ENCODE data around the gene LSM14A.
"Not testable (repeated sequence)": the region's sequence is repeated elsewhere in the genome, so short reads cannot be mapped to it uniquely, and the experiment has no call there.

Gene LSM14A

DNA sequence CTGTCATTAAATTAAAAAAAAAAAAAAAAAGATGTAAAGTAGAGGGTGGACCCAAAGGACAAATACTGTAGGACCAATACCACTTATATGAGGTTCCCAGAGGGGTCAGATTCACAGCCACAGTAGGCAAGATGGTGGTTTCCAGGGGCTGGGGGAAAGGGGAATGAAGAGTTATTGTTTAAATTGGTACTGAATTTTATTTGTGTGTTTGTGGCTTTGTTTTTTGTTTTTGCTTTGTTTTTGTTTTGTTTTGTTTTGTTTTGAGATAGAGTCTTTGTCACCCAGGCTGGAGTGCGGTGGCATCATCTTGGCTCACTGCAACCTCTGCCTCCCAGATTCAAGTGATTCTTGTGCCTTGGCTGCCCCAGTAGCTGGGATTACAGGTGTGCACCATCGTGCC is 17.9 kb upstream of the LSM14A start:
- Histone ChIP-seq H3K4me3 (no peak overlapping the region), H3K27ac (no peak overlapping the region)

DNA sequence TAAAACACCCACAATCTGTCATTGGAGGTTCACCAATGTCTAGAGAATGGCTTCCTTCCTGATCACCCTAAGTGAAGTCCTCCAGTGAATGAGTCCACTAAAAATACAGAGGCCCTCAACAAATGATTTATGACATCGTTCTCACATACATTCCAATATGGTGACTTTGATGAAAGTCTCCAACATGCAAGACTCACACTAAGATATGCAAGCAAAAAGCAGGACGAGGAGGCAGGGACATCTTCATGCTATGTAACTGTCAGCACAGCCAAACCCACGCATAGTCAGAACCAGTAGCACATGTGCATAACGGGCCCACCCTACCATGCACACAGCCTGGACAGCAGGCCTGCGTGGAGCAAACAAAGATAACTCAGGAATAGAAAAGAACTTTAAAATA is 16.6 kb upstream of the LSM14A start:
- Histone ChIP-seq H3K4me3 (no peak overlapping the region), H3K27ac (no peak overlapping the region)

DNA sequence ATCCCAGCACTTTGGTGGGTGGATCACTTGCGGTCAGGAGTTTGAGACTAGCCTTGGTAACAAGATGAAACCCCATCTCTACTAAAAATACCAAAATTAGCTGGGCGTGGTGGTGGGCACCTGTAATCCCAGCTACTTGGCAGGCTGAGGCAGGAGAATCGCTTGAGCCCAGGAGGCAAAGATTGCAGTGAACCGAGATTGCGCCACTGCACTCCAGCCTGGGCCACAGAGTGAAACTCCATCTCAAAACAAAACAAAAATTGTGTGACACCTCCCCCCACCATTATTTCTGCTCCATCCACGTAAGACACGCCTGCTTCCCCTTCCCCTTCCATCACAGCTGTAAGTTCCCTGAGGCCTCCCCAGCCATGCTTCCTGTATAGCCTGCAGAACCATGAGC is 13.3 kb upstream of the LSM14A start:
- not testable (repeated sequence) for H3K27ac ChIP-seq, H3K4me3 ChIP-seq

DNA sequence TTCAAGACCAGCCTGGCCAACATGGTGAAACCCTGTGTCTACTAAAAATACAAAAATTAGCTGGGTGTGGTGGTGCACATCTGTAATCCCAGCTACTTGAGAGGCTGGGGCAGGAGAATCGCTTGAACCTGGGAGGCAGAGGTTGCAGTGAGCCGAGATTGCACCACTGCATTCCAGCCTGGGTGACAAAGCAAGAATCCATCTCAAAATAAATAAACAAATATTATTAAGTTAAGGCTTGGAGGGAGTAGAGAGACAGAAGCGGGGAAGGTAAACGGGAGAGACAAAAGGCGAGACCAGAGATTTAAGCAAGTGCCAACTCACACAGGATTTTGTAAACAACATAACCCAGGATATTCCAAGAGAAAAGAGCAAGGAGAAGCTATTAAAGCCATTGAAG is 12.8 kb upstream of the LSM14A start:
- H3K4me3 ChIP-seq, H3K27ac ChIP-seq: not testable (repeated sequence)

GRCh38 chr19:34161902-34162301 is 10.4 kb upstream of the LSM14A start:
- H3K27ac ChIP-seq, H3K4me3 ChIP-seq: not testable (repeated sequence)

- Histone ChIP-seq H3K4me3 (no peak overlapping the region), H3K27ac (no peak overlapping the region)
Observed at GRCh38 chr19:34165295-34165738, 7.0 kb upstream of the LSM14A start.

GRCh38 chr19:34169475-34170199 is 2.7 kb upstream of the LSM14A start:
- H3K27ac ChIP-seq, H3K4me3 ChIP-seq: not testable (repeated sequence)

DNA sequence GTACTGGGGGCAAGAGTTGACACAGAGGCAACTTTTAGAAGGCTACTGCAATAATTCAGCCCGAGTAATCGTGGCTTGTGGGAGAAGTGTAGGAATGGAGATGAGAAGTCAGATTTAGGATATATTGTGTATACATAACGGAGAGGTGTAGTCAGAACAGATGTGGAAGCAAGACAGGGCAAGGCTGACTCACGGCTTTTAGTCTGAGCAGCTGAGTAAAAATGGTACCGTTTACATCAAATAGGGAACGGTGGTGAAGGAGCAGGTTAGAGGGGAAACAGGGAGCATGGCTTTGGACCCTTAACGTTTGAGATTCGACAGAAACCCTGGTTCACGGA is 796 bp upstream of the LSM14A start:
- H3K27ac ChIP-seq: peak overlapping the region; percentile 93 to 100 (median 99)
- H3K4me3 ChIP-seq: peak overlapping the region; percentile 78 to 99 (median 91)

- H3K27ac ChIP-seq: peak overlapping the region; percentile 93 to 100 (median 99)
- H3K4me3 ChIP-seq: peak overlapping the region; percentile 78 to 99 (median 91)
Observed at GRCh38 chr19:34172661-34173192, 423 bp downstream of the LSM14A start.

DNA sequence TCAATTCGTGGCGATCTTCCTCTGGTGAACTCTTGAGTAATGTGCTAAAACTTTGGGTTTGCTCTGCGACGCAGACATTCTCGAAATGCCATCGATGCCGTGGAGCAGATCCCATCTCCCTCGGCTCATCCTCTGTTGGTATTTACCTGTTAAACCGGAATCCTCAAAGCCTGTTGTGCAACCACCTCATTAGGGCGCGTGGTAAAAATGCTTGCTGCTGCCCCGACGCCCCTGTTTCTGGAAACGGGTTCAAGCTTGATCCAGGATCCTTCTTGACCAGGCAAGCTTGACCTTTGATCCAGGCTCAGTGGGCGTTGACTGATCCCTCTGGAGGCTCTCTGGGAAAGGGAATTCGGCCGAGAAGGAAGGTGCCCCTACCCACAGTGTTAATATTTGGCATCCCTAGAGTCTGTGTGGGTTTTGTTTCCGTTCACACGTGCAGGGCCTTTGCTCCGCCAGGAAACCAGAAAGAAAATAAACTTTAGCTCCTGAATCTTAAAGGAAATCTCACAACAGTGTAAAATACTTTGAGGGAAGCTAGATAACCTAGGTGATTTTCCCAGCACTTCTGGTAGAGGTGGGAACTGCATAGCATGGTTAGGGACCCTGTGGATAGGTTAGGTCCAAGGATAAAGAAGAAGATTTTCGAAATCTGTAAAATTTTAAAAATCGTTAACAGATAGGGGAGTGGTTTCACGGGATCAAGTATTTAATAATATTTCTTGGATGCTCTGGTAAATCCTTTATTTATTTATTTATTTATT is 1.1 kb downstream of the LSM14A start:
- H3K4me3 ChIP-seq: peak overlapping the region; percentile 78 to 99 (median 91)
- H3K27ac ChIP-seq: peak overlapping the region in 20 of 21 experiments; percentile 93 to 100 (median 99)

DNA sequence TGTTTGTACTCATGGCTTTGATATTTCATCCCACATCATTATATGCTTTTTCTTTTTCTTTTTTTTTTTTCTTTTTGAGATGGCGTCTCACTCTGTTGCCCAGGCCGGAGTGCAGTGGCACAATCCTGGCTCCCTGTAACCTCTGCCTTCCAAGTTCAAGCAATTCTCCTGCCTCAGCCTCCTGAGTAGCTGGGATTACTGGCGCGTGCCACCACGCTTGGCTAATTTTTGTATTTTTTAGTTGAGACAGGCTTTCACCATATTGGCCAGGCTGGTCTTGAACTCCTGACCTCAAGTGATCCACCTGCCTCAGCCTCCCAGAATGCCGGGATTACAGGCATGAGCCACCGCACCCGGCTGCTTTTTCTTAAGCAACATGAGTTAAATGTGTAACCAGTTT is 2.9 kb downstream of the LSM14A start:
- not testable (repeated sequence) for H3K27ac ChIP-seq, H3K4me3 ChIP-seq

GRCh38 chr19:34176581-34176980 is 4.3 kb downstream of the LSM14A start:
- H3K4me3 ChIP-seq: no peak overlapping the region
- H3K27ac ChIP-seq: no peak overlapping the region

- no peak overlapping the region for H3K4me3 ChIP-seq
- peak overlapping the region in 1 of 21 experiments; percentile 24 for H3K27ac ChIP-seq
Observed at GRCh38 chr19:34178274-34178610, 5.9 kb downstream of the LSM14A start.

GRCh38 chr19:34179066-34179465 is 6.8 kb downstream of the LSM14A start:
- H3K4me3 ChIP-seq: no peak overlapping the region
- no peak overlapping the region for H3K27ac ChIP-seq

- Histone ChIP-seq H3K27ac (no peak overlapping the region), H3K4me3 (no peak overlapping the region)
Observed at GRCh38 chr19:34180273-34180672, 8.0 kb downstream of the LSM14A start.

DNA sequence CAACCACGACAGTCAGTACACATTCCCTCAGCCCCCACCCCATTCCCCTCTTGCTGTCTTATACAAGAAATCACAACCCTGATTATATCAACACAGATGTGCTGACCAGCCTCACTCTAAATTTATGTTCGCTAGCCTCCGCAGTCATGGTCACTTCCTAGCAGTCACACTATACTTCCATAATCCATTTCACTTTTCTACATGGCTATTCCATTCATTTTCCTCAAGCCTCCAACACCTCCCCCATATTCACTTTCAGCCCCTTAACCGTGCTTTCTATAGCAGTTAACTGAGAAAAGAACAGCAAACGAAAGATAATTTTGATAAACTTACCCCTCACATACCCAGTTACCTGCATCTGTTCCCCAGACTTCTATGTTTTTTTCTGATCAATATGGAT is 8.4 kb downstream of the LSM14A start:
- no peak overlapping the region for H3K4me3 ChIP-seq
- H3K27ac ChIP-seq: peak overlapping the region in 1 of 21 experiments; percentile 17

DNA sequence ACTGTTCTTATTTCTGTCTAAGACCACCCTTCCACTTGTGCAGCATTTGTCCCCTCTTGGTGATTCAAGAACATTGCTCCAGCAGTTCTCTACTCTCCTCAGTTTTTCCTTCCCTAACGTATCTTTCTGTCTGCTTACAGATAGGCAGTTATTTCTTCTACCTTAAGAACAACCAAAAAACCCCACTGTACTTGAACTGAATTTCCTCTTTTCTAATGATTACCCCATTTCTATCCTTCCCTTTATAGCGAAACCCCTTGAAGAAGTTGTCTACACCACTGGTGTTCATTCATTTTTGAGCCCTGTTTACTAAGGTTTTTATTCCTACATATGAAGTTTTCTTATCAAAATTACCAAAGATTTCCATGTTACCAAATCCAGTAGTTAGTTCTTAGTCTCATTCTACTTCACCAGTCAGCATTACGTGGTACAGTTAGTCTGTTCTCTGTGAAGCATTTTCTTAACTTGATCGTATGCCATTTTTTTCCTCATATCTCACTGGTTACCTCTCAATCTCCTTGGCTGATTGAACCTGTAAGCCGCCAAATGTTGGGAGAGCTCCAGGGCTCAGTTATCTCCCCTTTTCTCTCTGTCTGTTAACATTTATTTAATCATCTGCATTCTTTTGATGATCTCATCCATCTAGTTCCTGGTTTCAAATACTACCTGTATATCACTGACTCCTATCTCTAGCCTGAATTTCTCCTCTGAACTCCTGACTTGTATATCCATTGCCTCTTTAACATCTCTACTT is 9.0 kb downstream of the LSM14A start:
- H3K4me3 ChIP-seq: no peak overlapping the region
- H3K27ac ChIP-seq: peak overlapping the region in 1 of 21 experiments; percentile 17

- H3K27ac ChIP-seq: no peak overlapping the region
- H3K4me3 ChIP-seq: no peak overlapping the region
Observed at GRCh38 chr19:34182125-34182524, 9.8 kb downstream of the LSM14A start.

GRCh38 chr19:34184880-34185491 is 12.7 kb downstream of the LSM14A start:
- Histone ChIP-seq H3K4me3 (no peak overlapping the region), H3K27ac (no peak overlapping the region)

DNA sequence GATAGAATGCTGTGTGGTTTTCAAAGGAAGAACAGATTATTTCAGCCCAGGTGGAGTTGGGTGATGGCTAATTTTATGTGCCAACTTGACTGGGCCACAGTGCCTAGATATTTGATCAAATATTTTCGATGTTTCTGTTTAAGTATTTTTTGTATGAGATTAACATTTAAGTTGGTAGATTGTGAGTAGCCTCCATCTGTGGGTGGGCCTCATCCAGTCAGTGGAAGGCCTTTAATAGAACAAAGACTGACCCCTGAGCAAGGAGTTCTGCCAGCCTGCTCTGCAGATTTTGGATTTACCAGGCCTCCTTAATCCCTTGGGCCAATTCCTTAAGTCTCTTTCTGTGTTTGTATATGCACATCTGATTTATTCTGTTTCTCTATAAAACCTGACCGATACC is 13.9 kb downstream of the LSM14A start:
- Histone ChIP-seq H3K27ac (no peak overlapping the region), H3K4me3 (no peak overlapping the region)

All from skin epidermis (tissue), 12 donors.